K562 (cell line): ENCODE results near the gene PAEP. TPM values are rescaled to one million over a fixed set of nuclear protein-coding genes. Genes with fewer than 3 reads are reported as not detected.

Source experiments
- ATAC-seq: fragments of 200-7000 bp; cut with Tn5 transposase; 3 replicates; pipeline ENCODE4 v1.9.1; 2020; ENCODE audit warnings: moderate library complexity
- BruUV-seq: library from RNA; stranded (reverse); fragments of 400-500 nt; replicated peaks from 2 replicates; lab custom pipeline; 2021; lab: Mats Ljungman, UMichigan
- CTCF ChIA-PET: fragments of 300-600 bp; formaldehyde crosslinking; extraction: SDS; loops from one replicate; lab custom pipeline; 2021; ENCODE audit warnings: low intra/inter-chr PET ratio; lab: Yijun Ruan, JAX
- POLR2A ChIA-PET: fragments of 300-600, 350-650 bp; sonication (Branson Sonifier 250); formaldehyde crosslinking; extraction: SDS; loops from one replicate; lab custom pipeline; 2021; ENCODE audit warnings: antibody characterized with exemption, inconsistent platforms; lab: Yijun Ruan, JAX
- DNase-seq, 4 experiments: peaks; one replicate each; pipeline versions ENCODE4 v3.0.0 to v3.0.0-alpha.2; 2011 to 2018; ENCODE audit warnings: low spot score in 3 of 4, mixed read lengths in 3 of 4; ENCODE audit errors: extremely low read depth in 1 of 4
- FAIRE-seq: peaks from 2 replicates; lab custom pipeline; 2011; peaks lifted over from hg19 to GRCh38; lab: Jason Lieb, UNC
- H2AFZ ChIP-seq: 2 replicates; pipeline ENCODE4 v1.6.0; 2011; ENCODE audit warnings: low read depth, low read length, control low read depth, inconsistent platforms
- H3K27ac ChIP-seq: fragments of 200-600 bp; 3 replicates; pipeline ENCODE4 v1.8.0; 2011; ENCODE audit warnings: low read depth, mild to moderate bottlenecking, control low read depth, inconsistent platforms, low read length, moderate library complexity, mixed read lengths; ENCODE audit errors: extremely low read depth
- H3K27me3 ChIP-seq, 2 experiments: fragments of 300-600 bp in 1 of 2; 2 replicates in 1 of 2; 3 replicates in 1 of 2; pipeline versions ENCODE4 v1.6.0 to v1.8.0; 2011; ENCODE audit warnings: inconsistent platforms in 2 of 2, low read length in 2 of 2, mild to moderate bottlenecking in 1 of 2, mixed read lengths in 1 of 2, moderate library complexity in 1 of 2; ENCODE audit not compliant: control insufficient read depth in 2 of 2, insufficient read depth in 2 of 2
- H3K36me3 ChIP-seq: fragments of 300-600 bp; 3 replicates; pipeline ENCODE4 v1.8.0; 2011; ENCODE audit warnings: mild to moderate bottlenecking, low read length, inconsistent platforms; ENCODE audit not compliant: control insufficient read depth, insufficient read depth
- H3K4me1 ChIP-seq, 2 experiments: fragments of 200-600 bp in 1 of 2; replicated peaks in 1 of 2; 2 replicates in 1 of 2; 3 replicates in 1 of 2; pipeline versions ENCODE4 v1.5.1 to v1.8.0; 2011; ENCODE audit warnings: inconsistent platforms in 2 of 2, low read length in 2 of 2, mild to moderate bottlenecking in 1 of 2, mixed read lengths in 1 of 2, moderate library complexity in 1 of 2; ENCODE audit not compliant: control insufficient read depth in 2 of 2, insufficient read depth in 2 of 2
- H3K4me2 ChIP-seq: 2 replicates; pipeline ENCODE4 v1.6.1; 2011; ENCODE audit warnings: low read length, control low read depth, inconsistent platforms, mixed read lengths; ENCODE audit not compliant: insufficient read depth
- H3K4me3 ChIP-seq: fragments of 200-600 bp; sonication (generic), shearing (Covaris generic); 2 replicates; pipeline ENCODE4 v1.5.1; 2016; ENCODE audit warnings: control low read depth, inconsistent platforms
- H3K79me2 ChIP-seq: fragments of 200-600 bp; 3 replicates; pipeline ENCODE4 v1.8.0; 2011; ENCODE audit warnings: low read length, inconsistent platforms; ENCODE audit not compliant: control insufficient read depth, insufficient read depth
- H3K9ac ChIP-seq, 2 experiments: 2 replicates each; pipeline versions ENCODE4 v1.6.0 to v1.6.1; 2011; ENCODE audit warnings: low read depth in 2 of 2, low read length in 2 of 2, control low read depth in 1 of 2, inconsistent platforms in 1 of 2, mild to moderate bottlenecking in 1 of 2, mixed read lengths in 1 of 2; ENCODE audit not compliant: insufficient read depth in 1 of 2
- H3K9me1 ChIP-seq: one replicate; pipeline ENCODE4 v1.6.0; 2011; ENCODE audit warnings: inconsistent platforms, mild to moderate bottlenecking, low read length, moderate library complexity; ENCODE audit not compliant: control insufficient read depth, insufficient read depth
- H3K9me3 ChIP-seq: replicated peaks from 2 replicates; pipeline ENCODE4 v1.5.1; 2011; ENCODE audit warnings: low read depth, low read length, inconsistent platforms; ENCODE audit not compliant: control insufficient read depth, insufficient read depth
- H4K20me1 ChIP-seq: replicated peaks from 2 replicates; pipeline ENCODE4 v1.6.1; 2011; ENCODE audit warnings: low read length, inconsistent platforms, mixed read lengths; ENCODE audit not compliant: control insufficient read depth, insufficient read depth
- CCAR2 ChIP-seq: fragments of 200-400 bp; formaldehyde crosslinking; IDR thresholded peaks from 2 replicates; pipeline ENCODE4 v1.6.1; 2017; ENCODE audit warnings: mild to moderate bottlenecking, low read depth, low read length
- CREBBP ChIP-seq: IDR thresholded peaks from one replicate; pipeline ENCODE4 v1.6.1; 2012; ENCODE audit warnings: low read depth, mild to moderate bottlenecking, control low read depth, inconsistent platforms, low read length
- DEAF1 ChIP-seq: fragments of 450-650 bp; formaldehyde crosslinking; IDR thresholded peaks from 2 replicates; pipeline ENCODE4 v1.4.0; 2020; ENCODE audit warnings: mild to moderate bottlenecking, moderate library complexity
- ETV5 ChIP-seq: sonication (generic); formaldehyde crosslinking; IDR thresholded peaks from 2 replicates; pipeline ENCODE4 v1.4.0; 2020; ENCODE audit warnings: low read depth, mild to moderate bottlenecking, missing genetic modification reagents
- FOXM1 ChIP-seq, 2 experiments: fragments of 450-650 bp in 1 of 2; sonication (generic) in 1 of 2; formaldehyde crosslinking in 1 of 2; IDR thresholded peaks; 2 replicates each; pipeline versions ENCODE4 v1.6.1 to v1.9.0; 2017 to 2022; ENCODE audit warnings: low read depth in 2 of 2, mild to moderate bottlenecking in 2 of 2, missing genetic modification reagents in 1 of 2, moderate library complexity in 1 of 2
- MEF2D ChIP-seq: conservative IDR thresholded peaks from 2 replicates; pipeline ENCODE4 v1.6.1; 2016; ENCODE audit warnings: low read depth, missing genetic modification characterization, missing compliant biosample characterization
- MIER1 ChIP-seq: fragments of 450-650 bp; IDR thresholded peaks from 2 replicates; pipeline ENCODE4 v1.6.1; 2016; ENCODE audit warnings: antibody characterized with exemption, mild to moderate bottlenecking, low read depth
- PREB ChIP-seq: sonication (generic); formaldehyde crosslinking; IDR thresholded peaks from 2 replicates; pipeline ENCODE4 v1.8.1; 2023; ENCODE audit warnings: mild to moderate bottlenecking, missing genetic modification reagents
- PRMT5 ChIP-seq: sonication (generic); formaldehyde crosslinking; IDR thresholded peaks from 2 replicates; pipeline ENCODE4 v1.5.0; 2020; ENCODE audit warnings: missing genetic modification reagents
- RBM14 ChIP-seq: fragments of 200-400 bp; formaldehyde crosslinking; IDR thresholded peaks from 2 replicates; pipeline ENCODE4 v1.6.1; 2018; ENCODE audit warnings: low read depth, mild to moderate bottlenecking, low read length, moderate library complexity, borderline replicate concordance; ENCODE audit not compliant: insufficient read depth
- SIX5 ChIP-seq, 2 experiments: IDR thresholded peaks; 2 replicates each; pipeline ENCODE4 v1.6.1; 2011; ENCODE audit warnings: low read length in 2 of 2, borderline replicate concordance in 1 of 2, low read depth in 1 of 2, mild to moderate bottlenecking in 1 of 2, moderate library complexity in 1 of 2; ENCODE audit not compliant: insufficient read depth in 1 of 2
- SMC3 ChIP-seq: conservative IDR thresholded peaks from 2 replicates; pipeline ENCODE4 v1.6.1; 2011; ENCODE audit warnings: low read depth, low read length, improper control_type of control experiment; ENCODE audit not compliant: insufficient read depth
- TAF7 ChIP-seq: fragments of 450-650 bp; IDR thresholded peaks from 2 replicates; pipeline ENCODE4 v1.6.1; 2016; ENCODE audit warnings: missing genetic modification characterization, missing compliant biosample characterization
- ZBTB17 ChIP-seq: fragments of 450-650 bp; formaldehyde crosslinking; IDR thresholded peaks from 2 replicates; pipeline ENCODE4 v1.4.0; 2020; ENCODE audit warnings: mild to moderate bottlenecking
- ZNF184 ChIP-seq: sonication (generic); formaldehyde crosslinking; IDR thresholded peaks from 2 replicates; pipeline ENCODE4 v1.5.0; 2020; ENCODE audit warnings: missing genetic modification reagents
- ZNF311 ChIP-seq: fragments of 250-450 bp; sonication (Bioruptor Pico); IDR thresholded peaks from 2 replicates; pipeline ENCODE4 v1.4.0; 2020; ENCODE audit warnings: mild to moderate bottlenecking, moderate library complexity
- WGBS: fragments of 100-300 bp; shearing (Covaris generic); methylation state at CpG from one replicate; pipeline ENCODE4 v1.1.6; 2016; ENCODE audit warnings: low coverage, mixed read lengths; ENCODE audit not compliant: insufficient coverage; ENCODE audit errors: missing lambda C conversion rate; 5-methylcytosine and 5-hydroxymethylcytosine counted together
- in situ Hi-C: fragments of 300-500 bp; cut with MboI; formaldehyde crosslinking; loops from 4 replicates; pipeline ENCODE4 v1.15.0; 2018; ENCODE audit warnings: inconsistent platforms, mixed read lengths
- intact Hi-C: fragments of 100-400 bp; cut with micrococcal nuclease; formaldehyde crosslinking; loops from 2 replicates; pipeline ENCODE4 v1.14.2; 2022
- polyA plus RNA-seq, 8 experiments: library from polyadenylated mRNA; depleted of rRNA in 4 of 8; stranded (reverse) in 5 of 8; unstranded in 3 of 8; fragments of >200 nt; fragmentation: Nextera tagmentation in 2 of 8; fragmentation: Illumina TruSeq in 1 of 8; extraction: Ambion mirVana in 2 of 8; extraction: Trizol in 1 of 8; gene quantifications; 2 replicates each; pipeline versions ENCODE4 v1.2.1 to v1.2.3, GENCODE V29; 2011 to 2014; ENCODE audit warnings: inconsistent platforms in 1 of 8, missing spikeins in 1 of 8
- total RNA-seq, 7 experiments: library from RNA; depleted of rRNA in 6 of 7; stranded (reverse); fragments of >200 nt in 6 of 7; fragmentation: Illumina TruSeq in 2 of 7; extraction: Trizol in 2 of 7; gene quantifications; 2 replicates each; pipeline versions ENCODE4 v1.2.1 to v1.2.3, GENCODE V29; 2011 to 2021; ENCODE audit warnings: low replicate concordance in 1 of 7

Gene PAEP
- total and polyA plus RNA-seq, 9 of the 15 experiments (the other 6 are each of a cell fraction or from before 2014, with no cell fraction given) = 0.22 to 4.5 (median 0.58) TPM

- TF ChIP-seq SMC3 (no peak), RBM14 (no peak), FOXM1 (IDR thresholded peaks at IDR 0.05; ENCODE audit: low read depth) (no peak), FOXM1 (CRISPR knock-in tag; IDR thresholded peaks at IDR 0.05; ENCODE audit: low read depth) (no peak), PRMT5 (CRISPR knock-in tag) (no peak), ZBTB17 (CRISPR knock-in tag) (no peak), MIER1 (no peak)
These were observed 45.3 kb downstream of the PAEP start (continued) for GRCh38 chr9:135606885-135607259.

GRCh38 chr9:135607401-135608293, 46.1 kb downstream of the PAEP start:
- Histone ChIP-seq H3K9ac (no peak overlapping the region), H4K20me1 (peaks cover 13% of the 10 kb centered on the region; the same call in 1 of the 2 replicates), H3K4me3 (no peak overlapping the region), H3K9me1 (no peaks in the 10 kb centered on the region), H2AFZ (no peak overlapping the region), H3K9me3 (no peaks in the 10 kb centered on the region), H3K27ac (no peak overlapping the region), H3K36me3 (no peaks in the 10 kb centered on the region), H3K4me1 (peaks cover 0 to 20% of the 10 kb centered on the region in 2 experiments; a peak in 2 of 5 replicates), H3K27me3 (peaks cover 5 to 47% of the 10 kb centered on the region in 2 experiments; a peak in 3 of 5 replicates), H3K4me2 (no peak overlapping the region), H3K79me2 (no peaks in the 10 kb centered on the region)
- 12% methylated on average over 17 of the region's 25 CpGs for WGBS
- CTCF ChIA-PET = no interaction called here
- in situ Hi-C loops (no loop called here), intact Hi-C loops (loop anchor here (10.0 kb wide), 1 partner anchor 77 kb away; no protein-coding TSS in a partner anchor)
- POLR2A ChIA-PET = interaction anchor here (0.6 to 1.1 kb wide), 3 partner anchors 8 to 255 kb away, joined by 3 to 4 read pairs (median 3); no protein-coding TSS in a partner anchor
- no peak for FAIRE-seq
- no peak for ATAC-seq
- peak in 2 of 4 experiments; percentile 2 to 5 for DNase-seq
- no TSS peak for BruUV-seq
- TF ChIP-seq ZNF184 (CRISPR knock-in tag) (no peak), CCAR2 (no peak), PREB (CRISPR knock-in tag) (no peak), ZNF311 (no peak), MEF2D (no peak), ETV5 (no peak), DEAF1 (no peak), CREBBP (no peak), TAF7 (tag) (no peak), SIX5 (IDR thresholded peaks at IDR 0.05; ENCODE audit: borderline replicate concordance in 1 of 2, insufficient read depth in 1 of 2, low read depth in 1 of 2, low read length in 2 of 2) (no peak)
